PFSK-1 (cell line): ENCODE results near the gene SV2A. TPM values are rescaled to one million over a fixed set of nuclear protein-coding genes. Genes with fewer than 3 reads are reported as not detected.

Source experiments
- FOXP2 ChIP-seq: optimal IDR thresholded peaks from 2 replicates; pipeline ENCODE3; 2011; ENCODE audit warnings: borderline replicate concordance, control low read depth, inconsistent platforms; ENCODE audit not compliant: insufficient read depth; ENCODE audit errors: extremely low read length, extremely low read depth
- POLR2AphosphoS5 ChIP-seq: IDR thresholded peaks from 2 replicates; pipeline ENCODE4 v1.6.1; 2012; ENCODE audit warnings: low read depth, mild to moderate bottlenecking, control low read depth, low read length, moderate library complexity
- SIN3A ChIP-seq: IDR thresholded peaks from 2 replicates; pipeline ENCODE4 v1.6.1; 2012; ENCODE audit warnings: mild to moderate bottlenecking, low read length, moderate library complexity, borderline replicate concordance; ENCODE audit not compliant: insufficient read depth
- TAF1 ChIP-seq: IDR thresholded peaks from 2 replicates; pipeline ENCODE4 v1.6.1; 2012; ENCODE audit warnings: low read length, control low read depth, borderline replicate concordance; ENCODE audit not compliant: insufficient read depth
- polyA plus RNA-seq: library from polyadenylated mRNA; unstranded; fragments of >200 nt; gene quantifications from one replicate; pipeline ENCODE4 v1.2.1, GENCODE V29; 2012; ENCODE audit warnings: low read depth, missing spikeins; ENCODE audit not compliant: insufficient read length
- TF ChIP-seq, protein P1 (sequence below), 2 experiments: IDR thresholded peaks; 2 replicates each; pipeline versions ENCODE4 v1.6.1 to v1.8.0; 2011 to 2012; ENCODE audit warnings: low read depth in 2 of 2, low read length in 2 of 2, control low read depth in 1 of 2, inconsistent platforms in 1 of 2, mild to moderate bottlenecking in 1 of 2, moderate library complexity in 1 of 2; ENCODE audit not compliant: insufficient read depth in 1 of 2

Gene SV2A
- 0.14 TPM for polyA plus RNA-seq

GRCh38 chr1:149917571-149918144 is at the start of gene SV2A:
TSS of gene SV2A (minus strand) at chr1:149917844. CDS start at chr1:149913840, 4,004 bp downstream.
- no peak for TF ChIP-seq POLR2AphosphoS5
- no peak for TF ChIP-seq FOXP2
- TF ChIP-seq TAF1: no peak
- TF ChIP-seq, protein P1, sequence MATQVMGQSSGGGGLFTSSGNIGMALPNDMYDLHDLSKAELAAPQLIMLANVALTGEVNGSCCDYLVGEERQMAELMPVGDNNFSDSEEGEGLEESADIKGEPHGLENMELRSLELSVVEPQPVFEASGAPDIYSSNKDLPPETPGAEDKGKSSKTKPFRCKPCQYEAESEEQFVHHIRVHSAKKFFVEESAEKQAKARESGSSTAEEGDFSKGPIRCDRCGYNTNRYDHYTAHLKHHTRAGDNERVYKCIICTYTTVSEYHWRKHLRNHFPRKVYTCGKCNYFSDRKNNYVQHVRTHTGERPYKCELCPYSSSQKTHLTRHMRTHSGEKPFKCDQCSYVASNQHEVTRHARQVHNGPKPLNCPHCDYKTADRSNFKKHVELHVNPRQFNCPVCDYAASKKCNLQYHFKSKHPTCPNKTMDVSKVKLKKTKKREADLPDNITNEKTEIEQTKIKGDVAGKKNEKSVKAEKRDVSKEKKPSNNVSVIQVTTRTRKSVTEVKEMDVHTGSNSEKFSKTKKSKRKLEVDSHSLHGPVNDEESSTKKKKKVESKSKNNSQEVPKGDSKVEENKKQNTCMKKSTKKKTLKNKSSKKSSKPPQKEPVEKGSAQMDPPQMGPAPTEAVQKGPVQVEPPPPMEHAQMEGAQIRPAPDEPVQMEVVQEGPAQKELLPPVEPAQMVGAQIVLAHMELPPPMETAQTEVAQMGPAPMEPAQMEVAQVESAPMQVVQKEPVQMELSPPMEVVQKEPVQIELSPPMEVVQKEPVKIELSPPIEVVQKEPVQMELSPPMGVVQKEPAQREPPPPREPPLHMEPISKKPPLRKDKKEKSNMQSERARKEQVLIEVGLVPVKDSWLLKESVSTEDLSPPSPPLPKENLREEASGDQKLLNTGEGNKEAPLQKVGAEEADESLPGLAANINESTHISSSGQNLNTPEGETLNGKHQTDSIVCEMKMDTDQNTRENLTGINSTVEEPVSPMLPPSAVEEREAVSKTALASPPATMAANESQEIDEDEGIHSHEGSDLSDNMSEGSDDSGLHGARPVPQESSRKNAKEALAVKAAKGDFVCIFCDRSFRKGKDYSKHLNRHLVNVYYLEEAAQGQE (IDR thresholded peaks at IDR 0.05; ENCODE audit: insufficient read depth in 1 of 2, low read depth in 2 of 2, low read length in 2 of 2): no peak
- TF ChIP-seq SIN3A: no peak

DNA sequence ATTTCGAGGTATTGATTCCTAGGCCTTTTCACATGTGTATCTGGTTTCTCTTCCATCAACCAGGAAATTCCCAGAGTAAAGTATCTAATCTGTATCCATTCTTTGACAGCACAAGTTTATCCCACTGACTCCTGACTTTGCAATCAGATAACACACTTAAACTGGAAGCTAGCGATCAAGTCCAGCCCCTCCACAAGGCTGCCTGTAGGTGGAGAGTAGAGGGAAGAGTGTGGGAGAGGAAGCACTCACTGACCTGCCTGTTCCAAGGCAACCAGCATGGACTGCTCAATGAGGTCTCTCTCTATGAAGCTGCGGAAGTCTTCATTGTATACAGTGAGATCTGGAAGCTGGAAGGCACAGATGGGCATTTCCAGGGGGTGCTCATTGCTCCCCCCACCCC is 49.4 kb upstream of the SV2A start:
- TF ChIP-seq POLR2AphosphoS5 (no peak), TAF1 (no peak), FOXP2 (no peak)
- TF ChIP-seq, protein P1 (IDR thresholded peaks at IDR 0.05; ENCODE audit: insufficient read depth in 1 of 2, low read depth in 2 of 2, low read length in 2 of 2): no peak

- no peak for TF ChIP-seq SIN3A
These were observed 48.8 kb upstream of the SV2A start for GRCh38 chr1:149966405-149966804.

- TF ChIP-seq SIN3A (no peak), FOXP2 (no peak), POLR2AphosphoS5 (no peak)
- TF ChIP-seq, protein P1 (IDR thresholded peaks at IDR 0.05; ENCODE audit: insufficient read depth in 1 of 2, low read depth in 2 of 2, low read length in 2 of 2): no peak
These were observed 47.8 kb upstream of the SV2A start for GRCh38 chr1:149965440-149965839.

DNA sequence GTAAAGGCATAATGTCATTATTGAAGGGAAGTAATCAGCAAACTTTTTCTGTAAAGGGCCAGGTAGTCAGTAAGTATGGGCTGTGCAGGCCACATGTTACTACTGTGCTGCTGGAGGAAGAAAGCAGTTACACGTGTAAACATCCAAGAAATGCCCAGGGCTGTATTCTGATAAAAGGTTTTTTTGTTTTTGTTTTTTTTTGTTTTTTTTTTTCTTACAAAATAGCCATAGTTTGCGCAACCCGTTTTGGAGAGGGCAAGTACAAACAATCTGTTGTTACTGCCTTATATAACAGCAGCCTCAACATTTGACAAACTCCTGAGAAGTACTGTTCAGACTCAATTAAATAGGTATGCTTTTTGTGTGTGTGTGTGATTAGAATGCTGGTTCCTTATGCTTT is 45.7 kb upstream of the SV2A start:
- TF ChIP-seq TAF1 (no peak), POLR2AphosphoS5 (no peak), FOXP2 (no peak), SIN3A (no peak)
- TF ChIP-seq, protein P1 (IDR thresholded peaks at IDR 0.05; ENCODE audit: insufficient read depth in 1 of 2, low read depth in 2 of 2, low read length in 2 of 2): no peak
